ENCODE results near the gene ARHGEF33. TPM values are rescaled to one million over a fixed set of nuclear protein-coding genes. Genes with fewer than 3 reads are reported as not detected.
A peak's percentile ranks its signal among the peaks of the same experiment; 100 is the strongest.

ARHGEF33 gene
- total RNA-seq, 1 donor from 2014 or later, result 1.3 TPM

DNA sequence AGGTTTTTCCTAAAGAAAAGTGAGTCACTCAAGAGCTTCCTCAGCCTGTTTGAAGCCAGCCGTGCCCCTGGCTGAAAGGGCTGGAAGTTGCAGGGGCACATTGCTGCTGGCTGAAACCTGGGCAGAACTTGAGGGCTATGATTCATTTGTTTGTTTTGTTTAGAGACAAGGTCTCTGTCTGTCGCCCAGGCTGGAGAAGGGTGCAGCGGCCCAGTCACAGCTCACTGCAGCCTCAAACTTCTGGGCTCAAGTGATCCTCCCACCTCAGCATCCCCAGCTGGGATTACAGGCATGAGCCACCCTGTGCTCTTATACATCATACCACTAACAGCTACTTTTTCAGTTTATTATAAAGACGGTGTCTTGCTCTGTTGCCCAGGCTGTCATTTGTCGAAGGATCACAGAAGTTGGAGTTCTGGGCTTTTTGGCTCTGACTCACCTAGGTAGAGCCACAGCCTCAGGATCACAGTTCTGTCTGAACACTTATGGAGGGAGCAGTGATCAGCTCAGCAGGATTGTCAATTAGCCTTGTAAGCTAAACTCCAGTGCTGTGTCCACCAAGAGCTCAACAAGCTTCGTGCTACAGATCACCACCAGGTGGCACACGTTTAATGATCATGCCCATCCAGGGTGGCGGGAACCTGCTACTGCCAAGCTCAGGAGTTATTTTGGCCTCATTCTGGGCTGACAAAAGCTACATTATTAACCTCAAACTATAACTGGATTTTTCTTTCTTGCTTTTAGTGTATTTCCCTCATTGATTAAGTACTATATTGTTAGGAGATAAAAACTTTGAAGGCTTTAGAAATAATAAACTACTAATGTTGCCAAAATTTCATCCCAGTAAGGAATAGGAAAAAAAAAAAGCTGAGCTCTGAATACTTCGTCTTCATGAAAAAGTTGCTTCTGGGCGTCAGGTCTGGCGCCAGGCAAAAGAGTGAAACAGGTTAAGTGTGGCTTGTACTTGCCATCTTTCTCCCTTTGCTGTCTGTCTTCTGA lies 57.9 kb downstream of the ARHGEF33 start:
- intact Hi-C loops (cut with DNase I), result no loop called here
- no peaks in the 10 kb centered on the region for H3K36me3 ChIP-seq
- no peaks in the 10 kb centered on the region for H3K27me3 ChIP-seq
- no peaks in the 10 kb centered on the region for H3K4me1 ChIP-seq
- peak; percentile 69 for TF ChIP-seq CTCF (IDR thresholded peaks at IDR 0.05)
- DNase-seq (peak; percentile 72), ATAC-seq (peak; percentile 93)
- no peak overlapping the region for H3K27ac ChIP-seq
- no peaks in the 10 kb centered on the region for H3K9me3 ChIP-seq
- no peak overlapping the region for H3K4me3 ChIP-seq

DNA sequence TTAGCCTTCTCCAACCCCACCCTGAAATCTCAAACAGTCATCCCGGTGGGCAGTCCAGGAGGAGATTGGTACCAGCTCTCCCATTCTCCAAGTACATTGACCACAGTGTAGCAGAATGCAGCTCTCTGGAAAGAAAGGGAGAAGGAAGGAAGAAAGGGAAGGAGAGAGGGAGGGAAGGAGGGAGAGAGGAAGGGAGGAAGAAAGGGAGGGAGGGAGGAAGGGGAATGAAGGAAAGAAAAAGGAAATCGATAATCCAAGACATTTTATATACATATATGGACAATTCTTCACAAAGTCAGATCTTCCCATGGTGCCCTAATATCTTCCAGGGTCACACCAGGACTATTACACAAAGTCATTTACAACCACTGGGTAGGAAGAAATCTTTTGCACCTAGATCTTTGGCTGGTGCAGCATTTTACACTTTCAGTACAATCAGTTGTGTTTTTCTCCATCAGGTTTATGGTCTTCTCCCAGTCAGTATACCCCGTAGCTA lies 58.8 kb downstream of the ARHGEF33 start:
- DNase-seq, result no peak
- Histone ChIP-seq H3K4me1 (no peaks in the 10 kb centered on the region), H3K4me3 (no peak overlapping the region), H3K27ac (no peak overlapping the region), H3K9me3 (no peaks in the 10 kb centered on the region), H3K27me3 (no peaks in the 10 kb centered on the region), H3K36me3 (no peaks in the 10 kb centered on the region)
- intact Hi-C loops (cut with DNase I), result no loop called here
- TF ChIP-seq CTCF (IDR thresholded peaks at IDR 0.05), result no peak
- no peak for ATAC-seq

GRCh38 chr2:38948995-38949394 lies 59.3 kb downstream of the ARHGEF33 start:
- ATAC-seq (no peak), DNase-seq (no peak)
- Histone ChIP-seq H3K27me3 (no peaks in the 10 kb centered on the region), H3K36me3 (no peaks in the 10 kb centered on the region), H3K9me3 (no peaks in the 10 kb centered on the region), H3K27ac (no peak overlapping the region), H3K4me1 (no peaks in the 10 kb centered on the region), H3K4me3 (no peak overlapping the region)
- no peak for TF ChIP-seq CTCF (IDR thresholded peaks at IDR 0.05)
- intact Hi-C loops (cut with DNase I), result no loop called here

- no peak for TF ChIP-seq CTCF (IDR thresholded peaks at IDR 0.05)
- Histone ChIP-seq H3K4me3 (no peak overlapping the region), H3K4me1 (no peaks in the 10 kb centered on the region), H3K27ac (no peak overlapping the region), H3K9me3 (no peaks in the 10 kb centered on the region), H3K27me3 (no peaks in the 10 kb centered on the region), H3K36me3 (no peaks in the 10 kb centered on the region)
- intact Hi-C loops (cut with DNase I), result no loop called here
- DNase-seq (no peak), ATAC-seq (no peak)
Observed at GRCh38 chr2:38951766-38952165, 62.1 kb downstream of the ARHGEF33 start.

DNA sequence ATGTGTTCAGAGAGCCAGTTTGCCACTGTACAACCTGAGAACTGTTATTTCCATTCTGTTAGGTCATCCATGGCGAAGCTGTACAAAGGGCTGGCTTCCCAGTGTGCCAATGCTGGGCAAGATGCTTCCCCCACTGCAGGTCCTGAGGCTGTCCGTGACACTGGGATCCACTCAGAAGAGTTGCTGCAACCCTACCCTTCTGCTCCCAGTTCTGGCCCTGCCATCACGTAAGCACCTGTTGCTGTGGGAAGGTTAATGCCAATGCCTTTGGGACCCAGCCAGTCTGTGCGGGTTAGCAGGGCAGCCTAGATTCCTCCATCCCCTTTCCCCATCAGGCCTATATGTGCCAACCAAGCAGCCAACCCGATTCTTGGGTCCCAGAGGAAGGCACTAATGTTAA lies 68.3 kb downstream of the ARHGEF33 start:
- H3K36me3 ChIP-seq, result no peaks in the 10 kb centered on the region
- intact Hi-C loops (cut with DNase I), result no loop called here
- no peak overlapping the region for H3K4me3 ChIP-seq
- ATAC-seq, result no peak
- no peaks in the 10 kb centered on the region for H3K27me3 ChIP-seq
- no peak overlapping the region for H3K27ac ChIP-seq
- no peak for DNase-seq
- H3K9me3 ChIP-seq, result no peaks in the 10 kb centered on the region
- H3K4me1 ChIP-seq, result no peaks in the 10 kb centered on the region
- no peak for TF ChIP-seq CTCF (IDR thresholded peaks at IDR 0.05)

Measured in upper lobe of right lung (tissue), 1 donor.